ENCODE measurements around the gene PI4KA.
A peak's percentile ranks its signal among the peaks of the same experiment; 100 is the strongest.

The PI4KA gene

DNA sequence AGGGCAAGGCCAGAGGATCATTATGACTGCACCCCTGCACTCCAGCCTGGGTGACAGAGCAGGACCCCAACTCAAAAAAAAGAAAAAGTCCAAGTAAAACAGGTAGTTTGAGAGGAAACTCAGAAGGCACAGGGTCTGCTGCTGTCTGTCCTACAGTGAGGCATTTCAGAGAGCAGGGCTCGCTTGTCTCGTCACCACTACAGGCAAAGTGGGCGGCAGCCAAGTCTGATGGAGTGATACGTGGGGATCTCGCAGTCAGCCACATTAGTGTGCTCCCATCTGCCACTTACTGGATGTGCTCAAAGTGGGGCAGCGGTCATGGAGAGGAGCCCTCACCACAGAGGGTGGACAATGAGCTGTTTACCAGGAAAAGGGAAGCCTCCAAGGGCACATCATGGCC, 42.1 kb downstream of the PI4KA start:
- DNase-seq (ENCODE audit: low read depth): no peak

DNA sequence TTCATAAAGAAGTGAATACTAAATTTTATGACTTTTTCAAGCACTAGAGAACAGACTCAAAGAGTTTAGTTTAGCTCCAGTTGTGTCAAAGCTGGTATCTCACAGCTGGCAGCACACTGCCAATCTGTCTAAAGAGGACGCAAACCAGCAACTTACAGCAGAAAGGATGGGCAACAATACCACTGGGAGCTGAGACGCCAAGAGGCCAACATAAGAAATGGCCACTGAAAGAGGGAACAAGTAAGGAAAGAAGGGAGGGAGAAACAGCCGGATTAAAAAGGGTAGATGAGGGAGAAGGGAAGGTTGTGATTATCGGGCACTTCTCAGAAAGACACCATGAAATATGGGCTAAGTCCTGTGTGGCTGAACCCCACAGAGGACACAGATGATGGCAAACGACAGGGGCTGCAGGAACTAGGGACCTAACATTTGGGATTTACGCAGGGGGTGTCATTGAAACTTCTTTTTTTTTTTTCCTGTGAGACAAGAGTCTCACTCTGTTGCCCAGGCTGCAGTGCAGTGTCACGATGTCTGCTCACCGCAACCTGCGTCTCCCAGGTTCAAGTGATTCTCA, 43.0 kb downstream of the PI4KA start:
- no peak for DNase-seq (ENCODE audit: low read depth)

DNA sequence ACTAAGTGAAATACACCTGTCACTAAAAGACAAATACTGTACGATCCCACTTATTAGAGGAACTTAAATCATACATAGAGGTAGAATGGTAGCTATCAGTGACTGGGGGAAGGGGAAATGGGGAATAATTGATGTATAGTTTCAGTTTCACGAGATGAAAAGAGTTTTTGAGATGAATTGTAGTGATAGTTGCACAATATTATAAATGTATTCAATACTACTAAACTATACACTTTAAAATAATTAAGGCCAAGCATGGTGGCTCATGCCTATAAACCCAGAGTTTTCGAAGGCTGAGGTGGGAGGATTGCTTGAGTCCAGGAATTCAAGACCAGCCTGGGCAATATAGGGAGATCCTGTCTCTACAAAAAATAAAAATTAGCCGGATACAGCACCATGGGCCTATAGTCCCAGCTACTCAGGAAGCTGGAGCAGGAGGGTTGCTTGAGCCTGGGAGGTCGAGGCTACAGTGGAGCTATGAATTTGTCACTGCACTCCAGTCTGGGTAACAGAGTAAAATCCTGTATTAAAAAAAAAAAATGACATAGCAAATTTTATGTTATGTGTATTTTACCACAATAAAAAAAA, 44.3 kb downstream of the PI4KA start:
- DNase-seq (ENCODE audit: low read depth): no peak

DNA sequence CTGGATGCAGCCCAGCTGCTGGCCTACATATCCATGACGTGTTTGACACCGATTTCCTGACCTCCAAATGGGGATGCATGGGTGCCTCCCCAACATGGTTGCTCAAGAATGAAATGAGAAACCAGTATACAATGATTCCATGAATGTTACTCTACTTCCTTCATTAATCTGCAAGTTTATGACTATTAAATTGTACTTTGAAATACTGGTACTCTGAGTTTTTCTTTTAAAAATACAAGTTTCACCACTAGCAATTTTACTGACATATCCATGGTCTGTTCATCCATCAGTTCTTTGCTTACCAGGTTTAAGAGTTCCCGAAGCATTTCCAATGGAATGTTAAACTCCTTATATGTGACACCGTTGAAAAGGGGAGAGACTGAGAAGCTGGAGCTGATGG, 45.6 kb downstream of the PI4KA start:
- no peak for DNase-seq (ENCODE audit: low read depth)

DNA sequence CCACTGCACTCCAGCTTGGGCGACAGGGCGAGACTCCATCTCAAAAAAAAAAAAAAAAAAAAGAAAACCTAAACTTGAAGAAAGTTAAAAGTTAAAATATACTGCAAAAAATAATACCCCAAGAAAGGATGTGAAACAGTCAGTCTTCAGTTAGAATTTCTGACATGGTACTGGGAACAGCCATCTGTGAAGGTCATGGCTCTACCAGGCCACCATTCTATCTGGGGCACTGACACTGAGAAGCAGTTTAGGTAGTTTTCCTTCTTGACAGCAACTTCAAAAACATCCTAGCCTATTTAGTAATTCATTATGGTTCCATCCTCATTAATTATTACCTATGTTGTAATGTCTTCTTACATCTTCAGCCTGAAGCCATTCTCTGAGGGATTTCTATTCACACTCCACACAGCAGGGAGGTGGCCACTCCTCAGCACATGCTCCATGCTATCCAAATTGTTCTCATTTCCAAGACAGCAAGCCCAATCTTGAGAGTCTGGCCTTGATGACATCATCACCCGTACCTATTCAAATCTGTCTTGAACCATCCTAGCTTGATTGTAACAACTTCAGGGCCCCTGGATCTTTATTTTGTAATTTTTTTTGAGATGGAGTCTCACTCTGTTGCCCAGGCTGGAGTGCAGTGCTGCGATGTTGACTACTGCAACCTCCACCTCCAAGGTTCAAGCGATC, 46.5 kb downstream of the PI4KA start:
- no peak for DNase-seq (ENCODE audit: low read depth)

DNA sequence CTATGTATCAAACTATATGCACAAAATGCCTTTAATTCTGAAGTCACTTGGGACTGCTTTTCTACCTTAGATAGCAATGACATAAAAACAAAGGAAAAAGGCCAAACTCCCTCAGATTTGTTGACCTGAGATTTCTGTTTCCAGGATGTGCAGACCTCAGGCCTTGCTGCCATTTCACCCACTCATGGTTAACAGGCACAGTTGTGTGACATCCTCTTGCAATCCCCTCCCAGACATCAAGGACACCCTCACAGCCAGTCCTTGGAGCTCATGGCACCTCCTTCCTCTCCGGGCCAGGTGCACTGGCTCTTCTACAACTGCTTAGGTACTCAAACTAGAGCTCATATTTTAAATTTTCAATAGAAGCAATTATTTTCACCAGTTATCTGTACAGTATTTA, 47.4 kb downstream of the PI4KA start:
- no peak for DNase-seq (ENCODE audit: low read depth)

DNA sequence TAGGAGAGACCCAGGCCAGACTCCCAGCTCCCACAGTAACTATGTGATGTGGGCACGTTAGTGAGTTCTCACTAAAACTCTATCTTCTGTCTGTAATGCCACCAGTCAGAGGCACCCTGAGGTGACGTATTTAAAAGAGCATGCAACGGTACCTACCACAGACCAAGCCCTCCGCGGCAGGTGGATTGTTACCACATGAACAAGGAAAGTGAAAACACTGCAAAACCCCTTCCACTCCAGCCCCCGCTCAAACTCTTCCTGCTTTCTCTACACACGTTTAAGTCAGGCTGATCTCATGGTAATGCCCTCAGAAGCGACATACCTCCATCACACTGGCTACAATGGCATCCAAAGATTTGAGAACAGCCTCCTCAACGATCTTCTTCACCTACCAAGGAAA, 48.0 kb downstream of the PI4KA start:
- DNase-seq (ENCODE audit: low read depth): peak; percentile 10

DNA sequence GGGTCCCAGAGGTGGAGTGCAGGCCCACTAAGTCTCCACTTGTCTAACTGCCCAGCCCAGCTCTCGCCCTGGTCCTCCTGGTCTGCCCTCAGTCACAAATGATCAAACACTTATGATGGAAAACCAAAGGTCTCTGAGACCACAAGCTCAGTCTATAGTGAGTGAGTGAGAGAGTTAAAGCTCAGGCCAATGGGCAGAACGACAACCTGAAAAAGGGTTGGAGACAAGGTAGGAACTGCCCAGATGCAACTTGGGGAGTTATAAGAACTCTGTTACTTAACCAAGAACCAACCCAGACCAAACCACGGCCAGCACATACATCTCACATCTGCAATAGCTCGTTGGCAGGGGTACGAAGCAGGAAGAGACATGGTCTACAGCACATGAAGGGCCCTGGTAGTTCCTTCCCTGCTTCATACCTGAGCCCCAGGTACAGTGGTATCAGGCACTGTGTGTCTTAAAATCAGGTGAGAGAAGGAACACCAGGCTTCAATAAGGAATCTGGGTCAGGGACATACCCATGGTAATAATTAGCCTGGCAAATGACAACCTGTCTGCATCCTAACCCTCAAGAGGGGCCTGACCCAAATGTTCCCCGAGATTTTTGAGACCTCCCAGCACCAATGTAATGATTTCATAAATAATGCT, 48.9 kb downstream of the PI4KA start:
- no peak for DNase-seq (ENCODE audit: low read depth)

DNA sequence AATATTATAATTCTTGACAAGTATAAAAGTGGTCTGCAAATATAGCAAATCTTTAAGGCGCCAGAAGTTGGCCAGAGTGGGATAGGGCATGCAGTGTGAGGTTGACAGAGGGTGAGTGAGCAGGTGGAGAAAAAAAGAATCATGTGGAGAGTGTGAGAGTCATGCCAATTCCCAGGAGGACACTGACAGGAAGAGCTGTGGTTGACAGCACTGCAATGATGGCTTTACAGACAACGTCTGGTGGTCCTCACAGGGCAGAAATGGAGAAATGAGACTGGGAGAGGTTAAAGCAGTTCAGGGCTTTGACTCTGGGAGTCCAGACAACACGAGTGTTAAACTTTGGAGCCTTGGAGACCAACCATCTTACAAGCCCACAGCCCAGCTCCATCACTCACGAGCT, 49.8 kb downstream of the PI4KA start:
- no peak for DNase-seq (ENCODE audit: low read depth)

DNA sequence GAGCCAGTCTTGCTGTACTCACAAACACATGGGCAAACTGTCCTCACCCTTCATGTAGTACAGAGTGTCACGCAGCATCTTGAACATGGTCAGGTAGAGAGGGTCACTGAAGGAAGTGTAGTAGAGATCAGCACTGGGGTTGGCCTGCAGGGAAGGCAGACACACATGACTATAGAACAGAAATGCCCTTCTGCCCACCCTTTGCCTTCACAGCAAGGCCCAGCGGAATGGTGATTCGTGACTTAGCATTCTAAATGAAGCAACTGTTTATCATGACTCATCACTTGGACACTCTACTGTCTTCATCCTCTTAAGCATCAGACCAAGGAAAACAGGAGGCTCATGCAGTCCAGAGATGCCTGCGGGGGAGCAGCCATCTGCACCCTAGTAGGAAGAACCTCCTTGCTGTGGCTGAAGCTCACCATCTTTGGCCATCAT, 51.3 kb downstream of the PI4KA start:
- no peak for DNase-seq (ENCODE audit: low read depth)

DNA sequence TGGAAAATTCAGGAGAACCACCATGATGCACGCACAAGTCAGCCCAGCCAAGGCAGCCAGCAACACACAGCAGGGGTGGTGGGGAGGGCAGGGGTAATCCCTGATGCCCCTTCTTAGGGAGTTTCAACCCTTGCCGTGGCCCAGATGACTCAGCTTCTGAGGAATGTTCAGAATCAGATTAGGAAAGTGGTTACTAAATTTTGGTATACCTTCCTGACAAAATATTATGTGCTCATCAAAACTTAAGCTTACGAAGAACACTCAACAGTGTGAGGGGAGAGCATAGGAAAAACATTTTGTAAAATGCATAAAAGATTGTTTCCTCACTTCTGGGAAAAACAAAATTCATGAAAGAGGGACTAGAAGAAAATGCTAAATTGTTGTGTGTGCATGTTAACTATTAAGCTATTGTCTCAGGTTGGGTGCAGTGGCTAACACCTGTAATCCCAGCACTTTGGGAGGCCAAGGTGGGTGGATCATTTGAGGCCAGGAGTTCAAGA, 52.6 kb downstream of the PI4KA start:
- DNase-seq (ENCODE audit: low read depth): peak; percentile 9

DNA sequence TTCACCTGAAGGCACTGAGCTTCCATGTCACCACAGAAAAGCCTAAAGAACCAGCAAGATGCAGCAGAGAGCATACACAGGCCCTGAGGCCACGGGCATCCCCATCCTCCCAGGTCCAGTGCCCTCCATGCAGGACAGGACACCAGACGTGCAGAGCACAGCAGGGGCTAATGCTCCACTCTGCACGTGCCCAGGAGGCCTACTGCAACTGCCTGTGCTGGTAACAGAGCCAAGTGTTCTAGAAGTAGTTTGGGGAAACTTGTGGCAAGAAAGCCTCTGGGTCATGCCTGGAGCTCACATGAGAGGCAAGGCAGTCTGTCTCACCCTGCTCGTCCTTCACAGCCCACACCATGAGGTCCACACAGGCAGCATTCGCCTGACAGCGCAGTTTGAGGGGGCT, 54.0 kb downstream of the PI4KA start:
- DNase-seq (ENCODE audit: low read depth): no peak

DNA sequence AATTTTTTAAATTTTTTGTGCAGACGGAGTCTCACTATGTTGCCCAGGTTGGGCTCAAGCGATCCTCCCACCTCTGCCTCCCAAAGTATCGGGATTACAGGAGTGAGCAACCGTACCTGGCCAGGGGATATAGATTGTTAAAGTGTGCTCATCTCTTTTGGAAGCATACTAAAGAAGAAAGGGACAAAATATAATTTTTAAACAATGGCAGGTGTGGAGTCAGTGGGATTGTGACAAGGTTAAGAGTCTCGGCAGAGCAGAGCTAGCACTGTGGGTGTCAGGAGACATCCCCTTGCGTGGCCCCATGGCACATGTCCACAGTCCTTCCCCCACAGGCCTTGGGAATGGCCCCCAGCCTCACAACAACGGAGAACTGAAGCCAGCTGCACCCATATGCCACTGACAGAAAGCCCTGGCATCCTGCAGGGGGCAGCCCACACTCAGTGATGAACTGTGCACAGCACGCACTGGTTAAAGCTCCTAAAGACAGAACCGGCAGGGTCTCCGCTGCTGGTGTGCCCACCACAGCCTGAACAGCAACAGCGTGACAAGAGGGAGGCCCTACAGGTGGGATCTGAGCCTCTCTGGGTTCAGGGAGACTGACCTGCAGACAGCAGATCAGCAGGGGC, 54.8 kb downstream of the PI4KA start:
- peak; percentile 23 for DNase-seq (ENCODE audit: low read depth)

DNA sequence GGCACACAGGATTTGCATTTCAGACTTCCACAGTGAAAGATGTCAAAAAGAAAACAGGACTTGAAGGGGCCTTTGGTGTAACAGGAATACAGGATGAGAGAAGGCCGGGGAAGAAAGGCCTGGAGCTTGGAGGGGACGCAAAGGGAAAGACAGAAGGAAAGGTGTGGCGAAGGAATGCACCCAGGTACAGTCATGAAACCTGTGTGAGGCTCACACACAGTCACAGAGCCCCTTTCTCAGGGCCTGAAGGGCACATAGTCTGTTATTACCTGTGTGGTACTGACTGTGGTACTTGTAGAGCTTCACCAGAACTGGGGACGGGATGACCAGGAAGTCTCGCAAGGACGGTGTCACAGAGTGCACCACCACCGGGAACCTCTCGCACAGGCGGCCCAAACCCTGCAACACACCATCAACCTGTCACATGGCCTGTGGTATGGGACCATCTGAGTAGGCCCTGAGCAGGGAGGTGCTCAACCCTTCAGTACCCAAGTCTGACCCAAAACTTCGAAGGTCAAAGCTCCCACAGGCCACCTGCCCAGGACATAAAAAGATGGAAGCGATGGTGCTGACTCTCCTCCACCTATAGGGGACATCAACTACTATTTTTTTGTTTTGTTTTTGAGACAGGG, 55.6 kb downstream of the PI4KA start:
- DNase-seq (ENCODE audit: low read depth): no peak

DNA sequence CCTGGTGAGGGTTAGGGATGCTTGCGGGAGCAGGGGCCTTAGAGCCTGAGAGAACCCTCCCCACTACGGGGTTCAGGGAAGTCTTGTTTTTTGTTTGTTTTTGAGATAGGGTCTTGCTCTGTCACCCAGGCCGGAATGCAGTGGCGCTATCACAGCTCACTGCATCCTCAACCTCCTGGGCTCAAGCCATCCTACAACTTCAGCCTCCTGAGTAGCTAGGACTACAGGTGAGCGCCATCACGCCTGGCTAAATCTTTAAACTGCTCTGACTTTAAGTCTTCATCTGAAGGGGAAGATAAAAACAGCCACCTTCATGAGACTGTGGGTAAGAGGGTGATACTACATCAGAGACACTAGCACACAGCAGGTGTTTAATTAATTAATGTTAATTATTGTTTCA, 56.2 kb downstream of the PI4KA start:
- DNase-seq (ENCODE audit: low read depth): no peak

DNA sequence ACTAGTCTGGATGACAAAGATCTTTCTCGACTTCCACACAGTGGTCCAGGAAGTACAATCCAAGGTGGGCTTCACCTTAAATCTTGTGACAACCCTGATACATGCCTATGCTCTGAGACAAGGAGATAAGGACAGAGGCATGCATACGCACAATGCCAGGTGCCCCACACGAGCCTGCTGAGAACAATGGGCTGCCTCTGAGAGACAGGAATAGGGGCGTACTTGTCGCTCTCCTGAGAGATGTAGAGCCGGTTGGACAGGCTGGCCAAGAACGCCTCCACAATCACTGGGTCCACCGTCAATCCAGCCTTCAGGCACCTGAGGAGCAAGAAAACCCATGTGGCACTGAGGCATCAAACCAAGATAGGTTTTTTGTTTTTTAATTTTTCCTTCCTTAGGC, 59.2 kb downstream of the PI4KA start:
- DNase-seq (ENCODE audit: low read depth): no peak

DNA sequence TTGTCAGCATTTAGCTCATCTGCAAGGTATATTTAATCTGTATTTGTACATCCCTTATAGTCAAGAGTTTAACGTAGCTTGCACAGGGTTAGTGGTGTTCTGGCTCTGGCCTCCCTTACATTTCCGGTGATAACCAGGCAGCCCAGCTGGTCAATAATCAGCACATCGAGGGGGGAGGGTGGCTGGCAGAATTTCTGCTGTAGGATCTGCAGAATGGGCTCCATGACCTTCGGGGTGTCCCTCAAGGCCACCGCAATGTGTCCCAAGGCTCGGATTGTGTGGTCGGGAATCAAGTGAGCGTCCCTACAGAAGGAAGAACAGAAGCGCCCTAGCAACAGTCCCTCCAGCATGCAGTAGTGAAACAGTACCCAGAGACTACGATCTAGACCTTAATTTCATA, 59.6 kb downstream of the PI4KA start:
- DNase-seq (ENCODE audit: low read depth): no peak

DNA sequence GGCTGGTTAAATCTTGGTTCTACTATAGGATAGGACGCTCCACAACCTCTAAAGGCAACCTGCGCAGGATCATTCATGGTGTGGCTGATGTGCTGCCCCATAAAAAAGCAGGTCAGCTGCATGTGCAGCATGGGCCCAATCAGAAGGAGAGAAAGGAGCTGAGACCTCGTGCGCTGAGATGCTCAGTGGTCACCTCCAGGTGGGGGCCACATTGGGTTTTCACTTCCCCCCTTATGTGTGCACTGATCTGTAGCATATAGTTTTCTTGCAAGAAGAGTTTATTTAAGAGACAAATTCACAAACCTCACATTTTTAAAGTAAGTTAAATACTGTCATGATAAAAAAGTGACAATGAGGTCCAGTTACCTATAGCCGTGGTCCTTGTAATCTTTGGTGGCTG, 60.4 kb downstream of the PI4KA start:
- DNase-seq (ENCODE audit: low read depth): no peak

DNA sequence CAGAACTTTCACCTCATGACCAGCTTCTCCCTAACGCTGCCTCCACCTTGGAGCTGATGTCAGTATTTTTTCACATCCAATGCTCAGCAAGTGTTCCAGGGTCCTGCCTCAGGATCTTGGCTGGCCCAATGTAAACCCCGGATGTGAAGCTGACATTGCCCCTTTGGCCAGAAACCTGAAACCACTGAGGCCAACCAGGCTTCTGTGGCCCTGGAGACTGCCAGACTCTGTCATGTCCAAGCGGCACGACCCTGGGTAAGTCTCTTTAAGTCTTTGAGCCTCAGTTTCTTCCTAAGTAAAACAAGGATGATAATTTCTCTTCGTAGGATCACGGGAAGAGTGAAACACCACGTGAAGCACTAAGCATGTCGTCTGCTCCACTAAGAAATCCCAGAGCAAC, 61.9 kb downstream of the PI4KA start:
- no peak for DNase-seq (ENCODE audit: low read depth)

DNA sequence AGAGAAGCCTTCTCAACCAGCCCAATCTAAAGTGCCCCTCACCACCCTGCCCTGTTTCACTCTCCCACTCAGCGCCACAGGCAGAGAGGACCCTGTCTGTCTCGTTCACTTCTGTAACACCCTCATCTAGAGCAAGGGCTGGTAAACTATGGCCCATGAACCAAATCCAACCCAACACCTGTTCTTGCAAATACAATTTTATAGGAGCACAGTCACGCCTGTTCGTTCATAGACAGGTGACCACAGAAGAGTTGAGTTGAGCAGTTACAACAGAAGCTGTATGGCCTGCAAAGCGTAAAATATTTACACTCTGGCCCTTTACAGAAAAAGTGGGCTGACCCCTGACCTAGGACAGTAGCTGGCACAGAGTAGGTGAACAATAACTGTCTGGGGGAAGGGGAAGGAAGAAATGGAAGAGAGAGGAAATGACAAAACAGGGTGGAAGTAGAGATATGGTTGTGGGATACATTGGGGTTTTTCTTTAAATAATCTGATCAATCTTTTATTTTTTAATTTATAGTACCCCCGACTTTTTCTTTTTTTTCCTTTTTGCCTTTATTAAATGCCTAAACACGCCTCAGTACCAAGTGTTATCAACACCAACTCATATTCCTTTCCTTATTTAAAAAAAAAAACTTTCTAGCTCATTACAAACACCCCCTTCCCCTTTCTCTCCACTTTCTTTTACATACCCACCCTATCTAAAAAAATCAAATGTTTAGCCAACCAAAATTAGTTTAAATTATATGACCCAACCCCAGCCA, 63.8 kb downstream of the PI4KA start:
- no peak for DNase-seq (ENCODE audit: low read depth)
